BE2C (cell line): ENCODE results near the gene XPNPEP2.

Source experiments
- DNase-seq: peaks from one replicate; pipeline ENCODE4 v3.0.0-alpha.2; 2020
- H3K27me3 ChIP-seq: fragments of 250-450 bp; sonication (Bioruptor Pico); 2 replicates; pipeline ENCODE4 v1.5.1; 2020; ENCODE audit warnings: mild to moderate bottlenecking
- H3K36me3 ChIP-seq: fragments of 250-450 bp; sonication (Bioruptor Pico); 2 replicates; pipeline ENCODE4 v1.5.1; 2020; ENCODE audit warnings: mild to moderate bottlenecking
- H3K4me1 ChIP-seq: fragments of 250-450 bp; sonication (Bioruptor Pico); 2 replicates; pipeline ENCODE4 v1.5.1; 2020
- H3K4me3 ChIP-seq: 2 replicates; pipeline ENCODE4 v1.5.1; 2011; ENCODE audit warnings: low read depth, low read length
- H3K9me3 ChIP-seq: fragments of 250-450 bp; sonication (Bioruptor Pico); 2 replicates; pipeline ENCODE4 v1.5.1; 2020
- TF ChIP-seq, protein P1 (sequence below): IDR thresholded peaks from 2 replicates; pipeline ENCODE4 v1.5.1; 2012; ENCODE audit warnings: mild to moderate bottlenecking, low read depth, low read length

Gene XPNPEP2

DNA sequence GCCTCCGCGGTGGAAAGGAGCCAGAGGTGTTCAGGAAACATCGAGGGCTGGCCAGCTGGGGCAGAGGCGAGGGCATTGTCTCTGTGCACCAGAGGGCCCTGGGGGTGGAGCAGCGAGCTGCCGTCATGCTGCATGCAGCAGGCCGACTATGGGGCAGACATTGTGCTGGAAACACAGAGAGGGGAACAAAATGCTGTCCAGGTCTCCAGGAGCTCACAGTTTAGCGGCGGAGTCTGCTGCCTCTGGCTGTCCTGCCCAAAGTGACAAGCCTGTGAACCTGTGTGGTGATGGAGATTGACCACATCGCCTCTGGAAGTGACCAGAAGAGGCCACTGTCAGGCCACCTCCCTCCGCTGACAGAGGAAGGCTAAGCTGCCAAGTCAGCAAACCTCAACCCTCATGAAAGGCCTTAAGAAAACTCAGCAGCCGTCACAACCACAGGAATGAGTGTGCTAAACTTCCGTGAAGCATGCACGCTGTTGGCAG is 20.8 kb downstream of the XPNPEP2 start:
- TF ChIP-seq, protein P1, sequence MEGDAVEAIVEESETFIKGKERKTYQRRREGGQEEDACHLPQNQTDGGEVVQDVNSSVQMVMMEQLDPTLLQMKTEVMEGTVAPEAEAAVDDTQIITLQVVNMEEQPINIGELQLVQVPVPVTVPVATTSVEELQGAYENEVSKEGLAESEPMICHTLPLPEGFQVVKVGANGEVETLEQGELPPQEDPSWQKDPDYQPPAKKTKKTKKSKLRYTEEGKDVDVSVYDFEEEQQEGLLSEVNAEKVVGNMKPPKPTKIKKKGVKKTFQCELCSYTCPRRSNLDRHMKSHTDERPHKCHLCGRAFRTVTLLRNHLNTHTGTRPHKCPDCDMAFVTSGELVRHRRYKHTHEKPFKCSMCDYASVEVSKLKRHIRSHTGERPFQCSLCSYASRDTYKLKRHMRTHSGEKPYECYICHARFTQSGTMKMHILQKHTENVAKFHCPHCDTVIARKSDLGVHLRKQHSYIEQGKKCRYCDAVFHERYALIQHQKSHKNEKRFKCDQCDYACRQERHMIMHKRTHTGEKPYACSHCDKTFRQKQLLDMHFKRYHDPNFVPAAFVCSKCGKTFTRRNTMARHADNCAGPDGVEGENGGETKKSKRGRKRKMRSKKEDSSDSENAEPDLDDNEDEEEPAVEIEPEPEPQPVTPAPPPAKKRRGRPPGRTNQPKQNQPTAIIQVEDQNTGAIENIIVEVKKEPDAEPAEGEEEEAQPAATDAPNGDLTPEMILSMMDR: no peak
- no peak overlapping the region for H3K4me3 ChIP-seq
- no peaks in the 10 kb centered on the region for H3K4me1 ChIP-seq
- no peak for DNase-seq
- H3K9me3 ChIP-seq: no peaks in the 10 kb centered on the region
- H3K27me3 ChIP-seq: no peaks in the 10 kb centered on the region
- no peaks in the 10 kb centered on the region for H3K36me3 ChIP-seq

DNA sequence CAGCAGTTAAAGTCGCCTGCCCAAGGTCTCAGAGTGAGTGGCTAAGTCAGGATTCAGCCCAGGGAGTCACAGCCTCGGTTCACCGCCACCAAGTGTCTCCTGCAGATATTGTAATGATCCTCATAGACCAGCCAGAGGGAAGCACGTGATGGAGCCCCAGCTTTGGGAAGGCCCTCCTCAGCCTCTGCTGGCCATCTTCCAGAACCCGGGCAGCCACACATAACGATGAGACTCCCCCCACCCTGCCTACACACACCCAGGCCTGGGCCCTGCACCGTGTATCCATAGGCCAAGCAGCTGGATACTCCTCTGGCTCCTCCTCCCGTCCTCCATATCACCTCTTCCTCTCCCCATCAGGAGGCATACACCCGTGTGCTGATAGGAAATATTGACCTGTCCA is 21.4 kb downstream of the XPNPEP2 start:
- TF ChIP-seq, protein P1: no peak
- DNase-seq: no peak
- Histone ChIP-seq H3K27me3 (no peaks in the 10 kb centered on the region), H3K36me3 (no peaks in the 10 kb centered on the region), H3K9me3 (no peaks in the 10 kb centered on the region), H3K4me3 (no peak overlapping the region), H3K4me1 (no peaks in the 10 kb centered on the region)

DNA sequence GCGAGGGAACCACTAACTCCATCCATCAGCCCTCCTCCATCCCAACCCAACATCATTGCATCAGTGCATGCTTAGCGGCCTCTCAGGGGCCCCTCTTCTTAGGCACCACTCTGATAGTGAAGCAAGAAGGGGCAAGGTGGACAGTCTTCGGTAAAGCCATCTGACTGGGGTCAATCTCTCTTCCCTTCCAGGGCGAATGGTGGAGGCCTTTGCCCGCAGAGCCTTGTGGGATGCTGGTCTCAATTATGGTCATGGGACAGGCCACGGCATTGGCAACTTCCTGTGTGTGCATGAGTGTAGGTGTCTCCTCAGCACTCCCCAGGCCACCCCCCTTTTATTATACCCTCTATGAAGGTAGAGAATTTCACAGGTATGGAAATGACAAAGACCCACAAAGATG is 22.2 kb downstream of the XPNPEP2 start:
- H3K4me3 ChIP-seq: no peak overlapping the region
- no peaks in the 10 kb centered on the region for H3K9me3 ChIP-seq
- DNase-seq: no peak
- no peaks in the 10 kb centered on the region for H3K36me3 ChIP-seq
- H3K4me1 ChIP-seq: no peaks in the 10 kb centered on the region
- no peaks in the 10 kb centered on the region for H3K27me3 ChIP-seq
- TF ChIP-seq, protein P1: no peak

DNA sequence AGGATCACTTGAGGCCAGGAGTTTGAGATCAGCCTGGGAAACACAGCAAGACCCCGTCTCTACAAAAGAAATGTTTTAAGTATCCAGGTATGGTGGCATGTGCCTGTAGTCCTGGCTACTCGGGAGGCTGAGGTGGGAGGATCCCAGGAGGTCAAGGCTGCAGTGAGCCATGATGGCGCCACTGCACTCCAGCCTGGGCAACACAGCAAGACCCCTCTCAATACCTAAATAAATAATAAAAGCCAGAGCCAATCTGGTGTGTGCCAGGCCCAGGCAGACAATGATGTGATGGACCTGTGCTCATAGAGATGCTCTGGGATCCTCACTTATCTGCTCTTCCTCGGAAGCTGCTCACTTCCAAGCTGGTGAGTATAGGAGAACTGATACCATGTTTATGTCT is 22.8 kb downstream of the XPNPEP2 start:
- no peak overlapping the region for H3K4me3 ChIP-seq
- no peaks in the 10 kb centered on the region for H3K9me3 ChIP-seq
- DNase-seq: no peak
- no peaks in the 10 kb centered on the region for H3K4me1 ChIP-seq
- no peaks in the 10 kb centered on the region for H3K36me3 ChIP-seq
- H3K27me3 ChIP-seq: no peaks in the 10 kb centered on the region
- TF ChIP-seq, protein P1: no peak

DNA sequence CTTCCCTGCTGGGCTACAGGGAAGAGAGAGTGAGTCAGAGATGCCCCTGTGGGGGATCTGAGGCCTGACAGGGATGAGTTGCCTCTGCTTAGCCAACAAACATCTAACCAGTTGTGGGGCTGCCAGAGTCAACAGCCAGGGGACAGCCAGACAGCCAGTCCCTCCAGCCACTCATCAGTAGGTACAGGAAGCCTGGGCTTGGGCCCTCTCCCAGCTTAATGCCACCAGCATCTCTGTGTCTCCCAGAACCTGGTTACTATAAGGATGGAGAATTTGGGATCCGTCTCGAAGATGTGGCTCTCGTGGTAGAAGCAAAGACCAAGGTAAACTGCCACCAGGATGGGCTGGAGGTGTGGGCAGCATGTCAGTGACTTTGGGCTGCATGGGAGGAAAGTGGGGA is 23.7 kb downstream of the XPNPEP2 start:
- Histone ChIP-seq H3K9me3 (no peaks in the 10 kb centered on the region), H3K4me1 (no peaks in the 10 kb centered on the region), H3K4me3 (no peak overlapping the region), H3K36me3 (no peaks in the 10 kb centered on the region), H3K27me3 (no peaks in the 10 kb centered on the region)
- DNase-seq: no peak
- TF ChIP-seq, protein P1: no peak

DNA sequence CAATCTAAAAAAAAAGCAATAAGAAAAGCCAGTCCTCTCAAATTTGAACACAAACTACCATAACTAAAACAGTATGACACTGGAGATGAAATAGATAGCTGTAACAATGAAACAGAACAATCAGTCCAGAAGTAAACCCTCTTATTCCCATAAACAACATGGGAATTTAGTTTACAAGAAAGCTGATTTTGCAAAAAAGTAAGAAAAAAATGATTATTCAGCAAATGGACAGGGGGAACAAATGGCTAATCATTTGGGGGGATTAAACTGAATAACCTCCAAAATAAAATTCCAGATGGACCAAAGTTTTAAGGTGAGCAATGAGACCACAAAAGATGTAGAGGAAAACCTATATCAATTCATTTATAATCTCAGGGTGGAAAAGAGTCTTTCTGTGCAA is 24.9 kb downstream of the XPNPEP2 start:
- TF ChIP-seq, protein P1: no peak
- Histone ChIP-seq H3K4me3 (no peak overlapping the region), H3K4me1 (no peaks in the 10 kb centered on the region), H3K9me3 (no peaks in the 10 kb centered on the region), H3K36me3 (no peaks in the 10 kb centered on the region), H3K27me3 (no peaks in the 10 kb centered on the region)
- no peak for DNase-seq
